ENCODE data around the gene LRRC75A.

The LRRC75A gene

DNA sequence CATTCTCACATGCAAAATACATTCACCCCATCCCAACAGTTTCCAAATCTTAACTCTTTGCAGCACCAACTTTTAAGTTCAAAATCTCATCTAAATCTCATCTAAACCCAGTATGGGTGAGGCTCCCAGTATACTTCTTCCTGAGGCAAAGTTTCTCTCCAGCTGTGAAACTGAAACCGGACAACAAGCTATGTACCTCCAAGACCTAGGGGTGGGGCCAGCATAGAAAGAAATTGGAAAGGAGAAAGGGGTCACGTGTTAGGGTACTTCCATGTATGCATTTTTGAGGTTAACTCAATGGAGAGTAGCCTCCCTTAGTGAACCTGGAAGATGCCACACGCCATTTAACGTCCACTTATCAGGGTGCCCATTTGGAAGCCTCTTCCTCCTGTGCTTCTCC lies 23.9 kb upstream of the LRRC75A start:
- Histone ChIP-seq H3K36me3 (ENCODE audit: control insufficient read depth, insufficient read depth, low read length) (no peaks in the 10 kb centered on the region), H3K27ac (ENCODE audit: insufficient read depth, low read depth, low read length, poor library complexity, severe bottlenecking) (no peak overlapping the region), H3K27me3 (ENCODE audit: control insufficient read depth, insufficient read depth, low read length, poor library complexity, severe bottlenecking) (no peaks in the 10 kb centered on the region), H3K9me3 (ENCODE audit: control insufficient read depth, low read length) (no peaks in the 10 kb centered on the region), H3K4me3 (ENCODE audit: insufficient read depth, low read depth, low read length) (no peak overlapping the region), H3K4me1 (ENCODE audit: control insufficient read depth, insufficient read depth, low read length) (peaks cover 23% of the 10 kb centered on the region)
- 94 to 98% methylated on average over 4 of the region's 4 CpGs for whole genome bisulfite sequencing, 2 experiments

DNA sequence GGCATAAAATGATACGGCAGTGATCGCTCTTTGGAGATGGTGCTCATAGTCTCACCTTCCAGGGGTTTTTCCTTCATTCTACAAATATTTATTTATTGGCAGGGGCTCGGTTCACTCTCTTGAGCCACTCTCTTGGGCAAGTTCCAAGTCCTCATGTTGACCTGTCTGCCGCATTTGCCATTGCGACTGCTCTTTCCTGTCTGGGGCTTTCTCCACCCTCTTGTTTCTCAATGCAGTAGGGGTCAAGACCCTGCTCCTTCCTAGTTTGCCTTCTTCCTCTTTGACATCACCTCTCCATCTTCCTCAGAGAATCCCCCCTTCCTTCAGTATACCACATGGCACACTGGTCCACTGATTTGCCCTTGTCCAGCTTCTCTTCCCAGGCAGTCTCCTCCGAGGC lies 21.9 kb upstream of the LRRC75A start:
- H3K36me3 ChIP-seq (ENCODE audit: control insufficient read depth, insufficient read depth, low read length): no peaks in the 10 kb centered on the region
- no peaks in the 10 kb centered on the region for H3K9me3 ChIP-seq (ENCODE audit: control insufficient read depth, low read length)
- H3K4me3 ChIP-seq (ENCODE audit: insufficient read depth, low read depth, low read length): no peak overlapping the region
- peaks cover 23% of the 10 kb centered on the region for H3K4me1 ChIP-seq (ENCODE audit: control insufficient read depth, insufficient read depth, low read length)
- H3K27ac ChIP-seq (ENCODE audit: insufficient read depth, low read depth, low read length, poor library complexity, severe bottlenecking): no peak overlapping the region
- no peaks in the 10 kb centered on the region for H3K27me3 ChIP-seq (ENCODE audit: control insufficient read depth, insufficient read depth, low read length, poor library complexity, severe bottlenecking)
- 94 to 95% methylated on average over 6 of the region's 6 CpGs for WGBS, 2 experiments

DNA sequence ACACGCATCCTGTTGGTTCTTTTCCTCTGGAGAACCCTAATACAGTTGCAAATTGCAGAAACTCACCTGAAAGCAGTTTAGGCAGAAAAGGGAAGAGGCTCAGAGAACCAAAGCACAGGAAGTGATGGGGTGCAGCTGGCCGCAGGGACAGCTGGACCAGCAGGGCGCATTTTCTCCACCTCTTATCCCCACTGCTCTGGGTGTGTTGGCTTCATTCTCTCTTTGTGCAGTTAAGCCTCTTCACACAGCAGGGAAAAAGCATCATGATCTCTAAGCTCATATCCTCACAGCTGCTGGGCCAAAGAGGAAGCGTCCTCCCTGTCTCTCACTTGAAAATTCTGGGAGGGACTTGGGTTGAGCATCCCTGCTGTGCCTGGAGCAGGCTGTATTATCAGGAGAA lies 20.0 kb upstream of the LRRC75A start:
- no peaks in the 10 kb centered on the region for H3K36me3 ChIP-seq (ENCODE audit: control insufficient read depth, insufficient read depth, low read length)
- no peak overlapping the region for H3K4me3 ChIP-seq (ENCODE audit: insufficient read depth, low read depth, low read length)
- H3K27ac ChIP-seq (ENCODE audit: insufficient read depth, low read depth, low read length, poor library complexity, severe bottlenecking): peak overlapping the region; percentile 28
- no peaks in the 10 kb centered on the region for H3K9me3 ChIP-seq (ENCODE audit: control insufficient read depth, low read length)
- no peaks in the 10 kb centered on the region for H3K27me3 ChIP-seq (ENCODE audit: control insufficient read depth, insufficient read depth, low read length, poor library complexity, severe bottlenecking)
- H3K4me1 ChIP-seq (ENCODE audit: control insufficient read depth, insufficient read depth, low read length): peaks cover 20% of the 10 kb centered on the region
- WGBS, 2 experiments: 30 to 33% methylated on average over 4 of the region's 4 CpGs

DNA sequence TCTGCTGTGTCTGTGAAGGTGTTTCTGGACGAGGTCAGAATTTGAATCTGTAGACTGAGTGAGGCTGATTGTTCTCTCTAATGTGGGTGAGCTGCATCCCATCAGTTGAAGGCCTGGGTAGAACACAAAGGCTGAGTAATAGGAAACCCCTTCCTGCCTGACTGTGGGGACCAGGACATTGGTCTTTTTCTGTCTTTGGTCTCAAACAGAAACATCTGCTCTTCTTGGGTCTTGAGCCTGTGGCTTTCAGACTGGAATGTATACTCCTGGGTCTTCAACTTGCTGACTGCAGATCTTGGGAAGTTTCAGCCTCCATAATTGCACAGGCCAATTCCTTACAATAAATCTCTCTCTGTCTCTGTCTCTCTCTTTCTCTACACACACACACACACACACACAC lies 19.6 kb upstream of the LRRC75A start:
- no peaks in the 10 kb centered on the region for H3K9me3 ChIP-seq (ENCODE audit: control insufficient read depth, low read length)
- no peak overlapping the region for H3K4me3 ChIP-seq (ENCODE audit: insufficient read depth, low read depth, low read length)
- no peaks in the 10 kb centered on the region for H3K36me3 ChIP-seq (ENCODE audit: control insufficient read depth, insufficient read depth, low read length)
- 91 to 93% methylated on average over 1 of the region's 1 CpG for WGBS, 2 experiments
- H3K27me3 ChIP-seq (ENCODE audit: control insufficient read depth, insufficient read depth, low read length, poor library complexity, severe bottlenecking): no peaks in the 10 kb centered on the region
- H3K4me1 ChIP-seq (ENCODE audit: control insufficient read depth, insufficient read depth, low read length): peaks cover 17% of the 10 kb centered on the region
- peak overlapping the region; percentile 28 for H3K27ac ChIP-seq (ENCODE audit: insufficient read depth, low read depth, low read length, poor library complexity, severe bottlenecking)

DNA sequence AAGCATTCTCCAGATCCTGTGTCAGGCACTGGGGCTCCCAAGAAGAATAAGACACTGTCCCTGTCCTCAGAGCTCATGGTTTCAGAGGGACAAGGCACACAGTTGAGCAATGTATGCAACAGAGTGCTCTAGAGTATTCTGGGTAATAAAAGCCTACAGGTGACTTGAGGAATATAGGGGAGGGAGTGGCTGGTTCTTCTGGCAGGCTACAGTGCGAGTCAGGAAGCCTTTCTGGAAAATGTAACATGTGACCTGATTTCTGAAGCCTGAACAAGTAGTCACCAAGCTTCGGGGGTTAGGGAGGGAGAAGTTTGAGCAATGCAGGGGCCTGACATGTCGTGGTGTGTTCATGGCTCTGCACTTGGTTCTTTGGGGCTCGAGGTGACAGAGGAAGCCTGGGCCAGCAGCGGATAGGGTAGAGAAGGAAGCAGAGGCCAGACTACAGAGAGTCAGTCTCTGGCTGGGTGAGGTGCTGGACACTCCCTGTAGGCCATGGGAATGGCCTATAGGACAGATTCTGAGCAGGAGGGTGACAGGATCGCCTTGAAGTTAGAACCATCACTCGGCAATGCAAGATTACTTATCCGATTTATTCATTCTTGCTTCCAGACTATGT lies 16.0 kb upstream of the LRRC75A start:
- H3K27me3 ChIP-seq (ENCODE audit: control insufficient read depth, insufficient read depth, low read length, poor library complexity, severe bottlenecking): no peaks in the 10 kb centered on the region
- H3K4me3 ChIP-seq (ENCODE audit: insufficient read depth, low read depth, low read length): no peak overlapping the region
- no peaks in the 10 kb centered on the region for H3K36me3 ChIP-seq (ENCODE audit: control insufficient read depth, insufficient read depth, low read length)
- no peak overlapping the region for H3K27ac ChIP-seq (ENCODE audit: insufficient read depth, low read depth, low read length, poor library complexity, severe bottlenecking)
- H3K9me3 ChIP-seq (ENCODE audit: control insufficient read depth, low read length): no peaks in the 10 kb centered on the region
- WGBS, 2 experiments: 88 to 90% methylated on average over 8 of the region's 8 CpGs
- peaks cover 11% of the 10 kb centered on the region for H3K4me1 ChIP-seq (ENCODE audit: control insufficient read depth, insufficient read depth, low read length)

DNA sequence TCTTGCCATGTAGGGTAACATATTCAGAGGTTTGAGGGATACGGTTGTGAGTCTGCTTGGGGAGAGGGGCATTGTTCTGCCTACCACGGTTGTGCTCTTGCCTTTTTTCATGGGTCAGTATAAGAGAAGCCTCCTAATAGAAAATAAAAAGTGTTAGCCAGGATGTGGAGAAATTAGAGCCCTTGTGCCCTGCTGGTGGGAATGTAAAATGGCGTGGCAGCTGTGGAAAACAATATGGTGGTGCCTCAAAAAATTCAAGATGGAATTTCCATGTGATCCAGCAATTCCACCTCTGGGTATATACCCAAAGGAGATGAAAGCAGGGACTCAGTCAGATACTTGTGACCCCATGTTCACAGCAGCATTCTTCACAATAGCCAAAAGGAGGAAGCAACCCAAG lies 14.2 kb upstream of the LRRC75A start:
- H3K36me3 ChIP-seq (ENCODE audit: control insufficient read depth, insufficient read depth, low read length): no peaks in the 10 kb centered on the region
- no peaks in the 10 kb centered on the region for H3K9me3 ChIP-seq (ENCODE audit: control insufficient read depth, low read length)
- no peaks in the 10 kb centered on the region for H3K4me1 ChIP-seq (ENCODE audit: control insufficient read depth, insufficient read depth, low read length)
- no peaks in the 10 kb centered on the region for H3K27me3 ChIP-seq (ENCODE audit: control insufficient read depth, insufficient read depth, low read length, poor library complexity, severe bottlenecking)
- WGBS, 2 experiments: 91% methylated on average over 3 of the region's 3 CpGs
- H3K27ac ChIP-seq (ENCODE audit: insufficient read depth, low read depth, low read length, poor library complexity, severe bottlenecking): no peak overlapping the region
- H3K4me3 ChIP-seq (ENCODE audit: insufficient read depth, low read depth, low read length): no peak overlapping the region

DNA sequence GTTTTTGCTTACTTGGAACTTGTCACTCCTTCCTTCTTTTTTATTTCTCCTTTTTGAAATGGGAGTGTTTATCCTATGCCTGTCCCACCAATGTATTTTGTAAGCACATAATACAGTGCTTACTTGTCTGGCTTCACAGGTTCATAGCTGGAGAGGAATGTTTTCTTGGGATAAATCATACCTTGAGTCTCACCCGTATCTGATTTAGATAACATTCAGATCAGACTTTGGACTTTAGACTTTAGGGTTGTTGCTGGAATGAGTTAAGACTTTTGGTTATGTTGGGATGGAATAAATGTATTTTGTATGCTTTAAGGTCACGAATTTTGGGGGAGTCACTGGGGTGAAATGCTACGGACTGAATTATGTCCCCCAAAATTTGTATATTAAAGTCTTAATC lies 13.0 kb upstream of the LRRC75A start:
- 95 to 96% methylated on average over 3 of the region's 3 CpGs for WGBS, 2 experiments
- Histone ChIP-seq H3K4me3 (ENCODE audit: insufficient read depth, low read depth, low read length) (no peak overlapping the region), H3K36me3 (ENCODE audit: control insufficient read depth, insufficient read depth, low read length) (no peaks in the 10 kb centered on the region), H3K4me1 (ENCODE audit: control insufficient read depth, insufficient read depth, low read length) (no peaks in the 10 kb centered on the region), H3K27ac (ENCODE audit: insufficient read depth, low read depth, low read length, poor library complexity, severe bottlenecking) (no peak overlapping the region), H3K9me3 (ENCODE audit: control insufficient read depth, low read length) (no peaks in the 10 kb centered on the region), H3K27me3 (ENCODE audit: control insufficient read depth, insufficient read depth, low read length, poor library complexity, severe bottlenecking) (no peaks in the 10 kb centered on the region)

DNA sequence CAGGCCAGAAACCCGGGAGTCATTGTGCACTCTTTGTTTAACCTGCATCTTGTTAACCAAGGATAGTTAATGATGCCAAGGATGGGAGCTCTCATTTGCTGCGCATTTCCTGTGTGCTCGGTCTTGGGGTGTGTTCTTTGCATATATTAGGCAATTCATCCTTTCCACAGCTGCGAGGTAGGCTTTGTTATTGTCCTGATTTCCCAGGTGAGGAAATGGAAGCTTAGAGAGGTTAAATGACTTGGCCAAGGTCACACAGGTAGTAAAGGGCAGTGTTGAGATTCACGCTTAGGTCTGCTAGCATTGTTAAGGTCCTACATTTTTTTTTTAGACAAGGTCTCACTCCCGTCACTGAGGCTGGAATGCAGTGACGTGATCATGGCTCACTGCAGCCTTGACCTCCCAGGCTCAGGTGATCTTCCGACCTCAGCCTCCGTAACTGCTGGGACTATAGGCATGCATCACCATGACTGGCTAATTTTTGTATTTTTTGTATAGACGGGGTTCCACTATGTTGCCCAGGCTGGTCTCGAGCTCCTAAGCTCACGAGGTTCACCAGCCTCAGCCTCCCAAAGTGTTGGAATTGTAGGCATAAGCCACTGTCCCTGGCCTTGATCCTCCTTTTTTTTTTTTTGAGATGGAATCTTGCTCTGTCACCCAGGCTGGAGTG lies 5.0 kb upstream of the LRRC75A start:
- no peaks in the 10 kb centered on the region for H3K9me3 ChIP-seq (ENCODE audit: control insufficient read depth, low read length)
- H3K27ac ChIP-seq (ENCODE audit: insufficient read depth, low read depth, low read length, poor library complexity, severe bottlenecking): no peak overlapping the region
- H3K36me3 ChIP-seq (ENCODE audit: control insufficient read depth, insufficient read depth, low read length): no peaks in the 10 kb centered on the region
- WGBS, 2 experiments: 89 to 92% methylated on average over 12 of the region's 12 CpGs
- H3K4me1 ChIP-seq (ENCODE audit: control insufficient read depth, insufficient read depth, low read length): no peaks in the 10 kb centered on the region
- H3K4me3 ChIP-seq (ENCODE audit: insufficient read depth, low read depth, low read length): no peak overlapping the region
- peaks cover 14% of the 10 kb centered on the region for H3K27me3 ChIP-seq (ENCODE audit: control insufficient read depth, insufficient read depth, low read length, poor library complexity, severe bottlenecking)

DNA sequence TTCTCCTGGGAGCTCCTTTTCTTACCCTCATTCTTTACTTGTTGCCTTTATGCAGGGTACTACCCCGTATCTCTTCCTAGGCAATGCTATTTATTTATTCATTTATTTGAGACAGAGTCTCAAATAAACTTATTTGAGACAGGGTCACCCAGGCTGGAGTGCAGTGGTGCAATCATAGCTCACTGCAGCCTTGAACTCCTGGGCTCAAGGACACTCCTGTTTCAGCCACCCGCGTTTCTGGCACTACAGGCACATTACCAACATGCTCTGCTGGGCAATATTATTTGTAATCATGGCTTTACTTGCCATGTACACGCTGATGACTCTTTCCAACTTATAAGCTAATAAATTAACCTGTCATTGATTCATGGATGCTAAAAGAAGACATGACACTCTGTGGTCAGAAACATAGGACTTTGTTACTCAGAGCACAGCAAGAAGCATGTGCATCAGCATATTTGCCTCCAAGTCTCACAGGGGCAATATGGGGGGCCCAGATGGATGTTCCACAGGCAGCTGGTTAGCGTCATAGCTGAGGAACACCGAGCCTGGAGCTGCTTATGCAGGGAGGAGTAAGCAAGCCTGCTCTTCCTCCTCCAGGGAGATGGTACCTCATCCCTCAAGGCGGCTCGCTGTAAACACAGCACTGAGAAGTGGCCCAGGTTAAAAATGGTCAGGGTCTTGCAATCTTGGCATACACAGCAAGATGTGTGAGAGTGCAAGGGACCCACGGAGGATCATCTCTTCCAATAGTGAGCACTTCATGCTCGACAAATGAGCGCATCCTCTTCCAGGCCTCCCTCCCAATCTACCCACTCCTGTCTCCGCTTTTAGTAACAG lies 4.2 kb upstream of the LRRC75A start:
- Histone ChIP-seq H3K27me3 (ENCODE audit: control insufficient read depth, insufficient read depth, low read length, poor library complexity, severe bottlenecking) (peaks cover 19% of the 10 kb centered on the region), H3K27ac (ENCODE audit: insufficient read depth, low read depth, low read length, poor library complexity, severe bottlenecking) (no peak overlapping the region), H3K36me3 (ENCODE audit: control insufficient read depth, insufficient read depth, low read length) (no peaks in the 10 kb centered on the region), H3K4me3 (ENCODE audit: insufficient read depth, low read depth, low read length) (no peak overlapping the region), H3K9me3 (ENCODE audit: control insufficient read depth, low read length) (no peaks in the 10 kb centered on the region), H3K4me1 (ENCODE audit: control insufficient read depth, insufficient read depth, low read length) (peaks cover under 1% of the 10 kb centered on the region)
- whole genome bisulfite sequencing, 2 experiments: 86 to 87% methylated on average over 12 of the region's 12 CpGs

DNA sequence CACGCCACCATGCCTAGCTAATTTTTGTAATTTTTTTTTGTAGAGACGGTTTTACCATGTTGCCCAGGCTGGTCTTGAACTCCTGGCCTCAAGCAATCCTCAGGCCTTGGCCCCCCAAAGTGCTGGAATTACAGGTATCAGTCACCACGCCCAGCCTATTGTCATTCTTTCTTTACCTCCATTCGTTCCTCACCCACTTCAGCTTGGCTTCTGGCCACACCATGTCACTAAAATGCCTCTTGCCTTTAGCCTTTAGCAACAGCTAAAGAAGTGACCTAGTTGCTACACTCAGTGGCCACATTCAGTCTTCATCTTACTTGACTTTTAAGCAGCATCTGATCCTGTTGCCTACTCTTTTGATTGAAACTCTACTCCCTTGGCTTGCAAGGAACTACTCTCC lies 3.6 kb upstream of the LRRC75A start:
- 78 to 83% methylated on average over 4 of the region's 4 CpGs for WGBS, 2 experiments
- no peaks in the 10 kb centered on the region for H3K9me3 ChIP-seq (ENCODE audit: control insufficient read depth, low read length)
- H3K4me1 ChIP-seq (ENCODE audit: control insufficient read depth, insufficient read depth, low read length): peaks cover 6% of the 10 kb centered on the region
- peaks cover 25% of the 10 kb centered on the region for H3K27me3 ChIP-seq (ENCODE audit: control insufficient read depth, insufficient read depth, low read length, poor library complexity, severe bottlenecking)
- H3K4me3 ChIP-seq (ENCODE audit: insufficient read depth, low read depth, low read length): no peak overlapping the region
- H3K36me3 ChIP-seq (ENCODE audit: control insufficient read depth, insufficient read depth, low read length): no peaks in the 10 kb centered on the region
- no peak overlapping the region for H3K27ac ChIP-seq (ENCODE audit: insufficient read depth, low read depth, low read length, poor library complexity, severe bottlenecking)

All from ectodermal cell (in vitro differentiated cells).